Measurements from ENCODE around the gene FAHD1.

The FAHD1 gene

GRCh38 chr16:1784977-1785845 is 41.8 kb upstream of the FAHD1 start:
- H3K9me2 ChIP-seq (replicated peaks; ENCODE audit: control insufficient read depth, low read length): no peaks in the 10 kb centered on the region
- H4K20me1 ChIP-seq (ENCODE audit: control insufficient read depth, insufficient read depth, low read depth, low read length): 0 out of 2 replicates have a peak, but pooled peaks cover 5% of the 10 kb centered on the region
- H3K79me2 ChIP-seq (ENCODE audit: control insufficient read depth, low read length): peaks cover 62% of the 10 kb centered on the region
- H3K4me2 ChIP-seq (ENCODE audit: low read length): no peak overlapping the region
- no peak overlapping the region for H3K4me3 ChIP-seq (ENCODE audit: low read length)
- TF ChIP-seq EZH2phosphoT487 (IDR thresholded peaks at IDR 0.05; ENCODE audit: borderline replicate concordance, low read length) (no peak), CTCF (IDR thresholded peaks at IDR 0.05; ENCODE audit: low read depth, low read length, poor library complexity, severe bottlenecking) (no peak)
- H3F3A ChIP-seq (ENCODE audit: control insufficient read depth, insufficient read depth): no peaks in the 10 kb centered on the region
- H3K9me3 ChIP-seq (ENCODE audit: control insufficient read depth, insufficient read depth, low read length): no peaks in the 10 kb centered on the region
- no peak overlapping the region for H3K27ac ChIP-seq (ENCODE audit: low read depth, low read length)
- peaks cover 16% of the 10 kb centered on the region for H3K4me1 ChIP-seq (ENCODE audit: control insufficient read depth, low read length)
- H3K27me3 ChIP-seq (ENCODE audit: control insufficient read depth, low read length): no peaks in the 10 kb centered on the region
- peaks cover 22% of the 10 kb centered on the region for H3K36me3 ChIP-seq (ENCODE audit: control insufficient read depth, low read length)

- TF ChIP-seq CTCF (IDR thresholded peaks at IDR 0.05; ENCODE audit: low read depth, low read length, poor library complexity, severe bottlenecking): no peak
- TF ChIP-seq EZH2phosphoT487 (IDR thresholded peaks at IDR 0.05; ENCODE audit: borderline replicate concordance, low read length): no peak
- H4K20me1 ChIP-seq (ENCODE audit: control insufficient read depth, insufficient read depth, low read depth, low read length): 0 out of 2 replicates have a peak, but pooled peaks cover 5% of the 10 kb centered on the region
- H3K27me3 ChIP-seq (ENCODE audit: control insufficient read depth, low read length): no peaks in the 10 kb centered on the region
- peaks cover 22% of the 10 kb centered on the region for H3K36me3 ChIP-seq (ENCODE audit: control insufficient read depth, low read length)
- peaks cover 16% of the 10 kb centered on the region for H3K4me1 ChIP-seq (ENCODE audit: control insufficient read depth, low read length)
- no peaks in the 10 kb centered on the region for H3K9me2 ChIP-seq (replicated peaks; ENCODE audit: control insufficient read depth, low read length)
- no peaks in the 10 kb centered on the region for H3K9me3 ChIP-seq (ENCODE audit: control insufficient read depth, insufficient read depth, low read length)
- no peak overlapping the region for H3K4me2 ChIP-seq (ENCODE audit: low read length)
- no peaks in the 10 kb centered on the region for H3F3A ChIP-seq (ENCODE audit: control insufficient read depth, insufficient read depth)
- H3K4me3 ChIP-seq (ENCODE audit: low read length): no peak overlapping the region
- H3K27ac ChIP-seq (ENCODE audit: low read depth, low read length): no peak overlapping the region
- peaks cover 62% of the 10 kb centered on the region for H3K79me2 ChIP-seq (ENCODE audit: control insufficient read depth, low read length)
Observed at GRCh38 chr16:1785846-1786170, 41.2 kb upstream of the FAHD1 start.

- Histone ChIP-seq H3K4me1 (ENCODE audit: control insufficient read depth, low read length) (peaks cover 10% of the 10 kb centered on the region), H3F3A (ENCODE audit: control insufficient read depth, insufficient read depth) (no peaks in the 10 kb centered on the region), H3K27ac (ENCODE audit: low read depth, low read length) (no peak overlapping the region), H3K79me2 (ENCODE audit: control insufficient read depth, low read length) (peaks cover 57% of the 10 kb centered on the region), H3K36me3 (ENCODE audit: control insufficient read depth, low read length) (peaks cover 22% of the 10 kb centered on the region), H3K4me2 (ENCODE audit: low read length) (no peak overlapping the region), H3K9me3 (ENCODE audit: control insufficient read depth, insufficient read depth, low read length) (no peaks in the 10 kb centered on the region), H4K20me1 (ENCODE audit: control insufficient read depth, insufficient read depth, low read depth, low read length) (0 out of 2 replicates have a peak, but pooled peaks cover 5% of the 10 kb centered on the region), H3K9me2 (replicated peaks; ENCODE audit: control insufficient read depth, low read length) (no peaks in the 10 kb centered on the region), H3K4me3 (ENCODE audit: low read length) (no peak overlapping the region), H3K27me3 (ENCODE audit: control insufficient read depth, low read length) (no peaks in the 10 kb centered on the region)
- TF ChIP-seq EZH2phosphoT487 (IDR thresholded peaks at IDR 0.05; ENCODE audit: borderline replicate concordance, low read length): no peak
- no peak for TF ChIP-seq CTCF (IDR thresholded peaks at IDR 0.05; ENCODE audit: low read depth, low read length, poor library complexity, severe bottlenecking)
Observed at GRCh38 chr16:1786242-1787055, 40.6 kb upstream of the FAHD1 start.
